Measurements from ENCODE around the gene ERRFI1.

GRCh38 chr1:8022395-8023286, 3.5 kb downstream of the ERRFI1 start:
- TF ChIP-seq CTCF (IDR thresholded peaks at IDR 0.05) (no peak), POLR2A (IDR thresholded peaks at IDR 0.05; ENCODE audit: low read depth) (no peak), POLR2AphosphoS5 (IDR thresholded peaks at IDR 0.05) (peak in 1 of 2 donors; percentile 66), EP300 (IDR thresholded peaks at IDR 0.05) (no peak)

Measured in esophagus muscularis mucosa (tissue), 4 donors.